Gastrocnemius medialis (tissue), 4 donors: ENCODE results near the gene ING1. TPM values are rescaled to one million over a fixed set of nuclear protein-coding genes. Genes with fewer than 3 reads are reported as not detected.

Experiments
- ATAC-seq, 2 donors: fragments of 150-250 bp; one replicate each; pipeline ENCODE4 v1.9.1; 2016
- DNase-seq, 2 donors: peaks; one replicate each; pipeline ENCODE4 v3.0.0-alpha.2; 2019
- H3K27ac ChIP-seq, 4 donors: fragments of 200-600 bp; sonication (generic); 1 replicate in 1 of 4; 2 replicates in 3 of 4; pipeline ENCODE4 v1.5.1; 2016 to 2018; ENCODE audit warnings: mild to moderate bottlenecking in 2 of 4, moderate library complexity in 1 of 4
- H3K27me3 ChIP-seq, 3 donors: fragments of 200-600 bp; sonication (generic) in 2 of 3; 1 replicate in 1 of 3; 2 replicates in 2 of 3; pipeline versions ENCODE4 v1.5.1 to v1.6.0; 2016 to 2019; ENCODE audit warnings: mild to moderate bottlenecking in 1 of 3, moderate library complexity in 1 of 3
- H3K36me3 ChIP-seq, 2 donors: fragments of 200-600 bp; sonication (generic) in 1 of 2; one replicate each; pipeline ENCODE4 v1.5.1; 2017 to 2018
- H3K4me1 ChIP-seq, 2 donors: fragments of 200-600 bp; sonication (generic) in 1 of 2; one replicate each; pipeline ENCODE4 v1.5.1; 2016 to 2017; ENCODE audit warnings: mild to moderate bottlenecking in 2 of 2
- H3K4me3 ChIP-seq, 4 donors: fragments of 200-600 bp; sonication (generic) in 3 of 4; 1 replicate in 1 of 4; 2 replicates in 3 of 4; pipeline ENCODE4 v1.5.1; 2016 to 2019; ENCODE audit warnings: mild to moderate bottlenecking in 2 of 4
- H3K9me3 ChIP-seq, 3 donors: fragments of 200-600 bp; sonication (generic) in 2 of 3; 1 replicate in 1 of 3; 2 replicates in 2 of 3; pipeline ENCODE4 v1.5.1; 2016 to 2019
- CTCF ChIP-seq, 5 experiments: fragments of 450-650 bp in 3 of 5; fragments of 200-600 bp in 2 of 5; sonication (generic) in 2 of 5; IDR thresholded peaks in 4 of 5; conservative IDR thresholded peaks in 1 of 5; 1 replicate in 4 of 5; 2 replicates in 1 of 5; pipeline ENCODE4 v1.5.1; 2016 to 2019; ENCODE audit warnings: antibody characterized with exemption in 5 of 5, mild to moderate bottlenecking in 3 of 5, moderate library complexity in 3 of 5
- POLR2A ChIP-seq, 2 donors: fragments of 450-650 bp; IDR thresholded peaks; one replicate each; pipeline ENCODE4 v1.6.1; 2017; ENCODE audit warnings: antibody characterized with exemption in 2 of 2, mild to moderate bottlenecking in 2 of 2, moderate library complexity in 2 of 2
- in situ Hi-C, 4 donors: fragments of 200-750 bp; cut with MboI; loops; one replicate each; pipeline versions ENCODE4 v1.15.0 to v1.8.0; 2017; ENCODE audit warnings: low sequenced_read_pairs in 4 of 4
- intact Hi-C: fragments of 100-400 bp; cut with DNase I; formaldehyde crosslinking; loops from one replicate; pipeline ENCODE4 v1.15.1; 2023; ENCODE audit warnings: low total_unique reads
- total RNA-seq, 4 donors: library from RNA; depleted of rRNA; stranded (reverse); fragments of >200 nt; gene quantifications; one replicate each; pipeline versions ENCODE4 v1.1.0 to v1.2.3, GENCODE V29; 2016

ING1 gene
- total RNA-seq, 4 donors from 2014 or later = 5.9 to 18.2 (median 13.5) TPM

DNA sequence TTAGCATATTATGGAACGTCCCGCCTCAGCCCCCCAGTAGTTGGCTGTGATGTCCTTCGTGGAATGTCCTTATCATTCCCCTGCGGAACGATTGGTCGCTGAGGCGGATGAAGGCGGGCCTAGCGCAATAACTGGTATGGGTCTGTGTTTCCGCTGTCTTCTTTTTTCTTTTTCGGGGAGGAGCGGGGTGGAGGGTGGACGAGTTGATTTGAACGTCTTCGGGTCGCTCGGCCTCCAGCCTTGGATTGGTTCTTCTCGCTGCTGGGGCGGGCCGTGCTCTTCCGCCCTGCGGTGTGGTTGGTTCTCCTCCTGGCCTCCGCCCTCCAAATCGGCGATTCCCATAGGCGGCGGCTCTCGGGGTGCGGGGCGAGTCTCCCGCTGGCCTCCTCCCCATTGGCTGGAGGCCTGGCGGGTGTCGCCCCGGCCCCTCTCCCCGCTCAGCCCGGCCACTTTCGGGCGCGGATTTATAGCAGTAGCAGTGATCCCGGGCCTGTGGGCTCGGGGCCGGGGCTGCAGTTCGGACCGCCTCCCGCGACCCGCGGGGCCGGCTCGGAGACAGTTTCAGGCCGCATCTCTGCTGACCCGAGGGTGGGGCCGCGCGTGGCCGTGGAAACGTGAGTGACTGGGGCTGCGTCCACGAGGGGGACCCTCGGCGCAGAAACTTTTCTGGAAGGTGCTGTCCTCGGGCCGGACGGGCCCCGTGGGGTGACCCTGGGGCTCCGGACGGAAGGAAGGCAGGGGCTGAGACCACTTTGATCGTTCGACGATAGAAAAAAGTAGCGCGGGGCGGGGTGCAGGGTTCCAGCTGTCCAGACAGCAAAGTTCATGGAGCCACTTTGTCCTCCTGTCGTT is 2.1 kb downstream of the ING1 start:
- in situ Hi-C loops (loop anchor here in 2 of 4 donors (25.0 kb wide), 1 partner anchor 197 kb away; the partner anchor contains the start of gene ANKRD10 (in 2 of the 2)), intact Hi-C loops (loop anchor here (2.0 to 10.0 kb wide), 5 partner anchors 13 to 581 kb away; no protein-coding TSS in a partner anchor)
- TF ChIP-seq POLR2A (IDR thresholded peaks at IDR 0.05) = peak; percentile 76
- peak in 3 of 5 experiments; percentile 5 to 33 (median 30) for TF ChIP-seq CTCF (IDR thresholded peaks at IDR 0.05 in 4 of 5, conservative IDR thresholded peaks at IDR 0.05 in 1 of 5)

DNA sequence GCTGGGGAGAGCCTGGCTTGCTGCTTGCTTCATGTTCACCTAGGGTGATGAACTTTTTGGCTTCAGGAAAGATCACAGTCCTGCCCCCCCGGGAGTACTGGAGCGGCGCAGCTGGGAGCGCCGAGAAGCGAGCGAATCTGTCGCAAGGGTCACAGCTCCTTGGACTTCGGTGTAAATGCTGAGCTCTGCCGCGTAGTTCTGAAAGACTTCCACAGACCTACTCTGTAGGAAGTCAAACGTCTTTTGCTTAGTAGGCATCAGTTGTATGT is 2.7 kb downstream of the ING1 start:
- intact Hi-C loops = loop anchor here (2.0 to 10.0 kb wide), 3 partner anchors 13 to 439 kb away; no protein-coding TSS in a partner anchor
- Histone ChIP-seq H3K4me1 (peaks cover 22 to 26% of the 10 kb centered on the region in 2 donors), H3K9me3 (no peaks in the 10 kb centered on the region), H3K36me3 (peaks cover 0 to 13% of the 10 kb centered on the region in 2 donors), H3K27me3 (no peaks in the 10 kb centered on the region), H3K27ac (peak overlapping the region; percentile 97 to 100 (median 99)), H3K4me3 (peak overlapping the region; percentile 77 to 98 (median 94))
- ATAC-seq = peak; percentile 1 to 10
- in situ Hi-C loops = loop anchor here in 2 of 4 donors (25.0 kb wide), 1 partner anchor 196 kb away; the partner anchor contains the start of gene ANKRD10 (in 2 of the 2)
- DNase-seq = peak; percentile 58 to 80
- no peak for TF ChIP-seq CTCF (IDR thresholded peaks at IDR 0.05 in 4 of 5, conservative IDR thresholded peaks at IDR 0.05 in 1 of 5)
- TF ChIP-seq POLR2A (IDR thresholded peaks at IDR 0.05) = no peak

More for the DNA sequence above, 2.1 kb downstream of the ING1 start:
- DNase-seq (peak; percentile 99), ATAC-seq (peak; percentile 65 to 72)
- peak overlapping the region; percentile 97 to 100 (median 100) for H3K27ac ChIP-seq
- peaks cover 0 to 13% of the 10 kb centered on the region in 2 donors for H3K36me3 ChIP-seq
- no peaks in the 10 kb centered on the region for H3K27me3 ChIP-seq
- H3K9me3 ChIP-seq = no peaks in the 10 kb centered on the region
- peaks cover 25 to 30% of the 10 kb centered on the region in 2 donors for H3K4me1 ChIP-seq
- H3K4me3 ChIP-seq = peak overlapping the region; percentile 85 to 98 (median 94)

- in situ Hi-C loops = loop anchor here in 2 of 4 donors (25.0 kb wide), 1 partner anchor 193 kb away; the partner anchor contains the start of gene ANKRD10 (in 2 of the 2)
- Histone ChIP-seq H3K9me3 (no peaks in the 10 kb centered on the region), H3K4me3 (no peak overlapping the region), H3K27ac (no peak overlapping the region), H3K36me3 (peaks cover 0 to 13% of the 10 kb centered on the region in 2 donors), H3K4me1 (peaks cover 17 to 20% of the 10 kb centered on the region in 2 donors), H3K27me3 (no peaks in the 10 kb centered on the region)
- TF ChIP-seq POLR2A (IDR thresholded peaks at IDR 0.05) (no peak), CTCF (IDR thresholded peaks at IDR 0.05 in 4 of 5, conservative IDR thresholded peaks at IDR 0.05 in 1 of 5) (no peak)
- intact Hi-C loops = loop anchor here (10.0 kb wide), 2 partner anchors 304 to 436 kb away; no protein-coding TSS in a partner anchor
- DNase-seq (no peak), ATAC-seq (no peak)
Observed at GRCh38 chr13:110719036-110719710, 5.7 kb downstream of the ING1 start.

DNA sequence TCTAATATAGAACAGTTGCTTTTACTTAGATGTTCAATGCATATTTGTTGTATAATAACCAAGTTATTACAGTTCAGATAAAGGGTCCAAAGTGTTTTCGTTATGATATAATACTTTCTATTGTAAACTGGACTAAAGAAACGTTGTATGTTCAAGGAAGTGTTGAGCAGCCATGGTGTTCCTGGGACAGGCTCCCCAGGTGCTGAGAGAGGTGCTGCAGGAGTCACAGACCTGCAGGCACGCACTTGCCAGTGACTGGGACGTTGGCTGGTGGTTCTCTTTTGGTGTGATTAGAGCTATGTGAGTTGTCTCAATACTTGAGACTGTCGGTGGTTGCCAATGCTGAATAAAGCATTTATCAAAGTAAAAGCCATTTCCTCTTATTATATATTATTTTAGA is 9.5 kb downstream of the ING1 start:
- Histone ChIP-seq H3K27ac (no peak overlapping the region), H3K27me3 (no peaks in the 10 kb centered on the region), H3K4me3 (no peak overlapping the region), H3K36me3 (peaks cover 0 to 13% of the 10 kb centered on the region in 2 donors), H3K9me3 (no peaks in the 10 kb centered on the region), H3K4me1 (peaks cover 2 to 3% of the 10 kb centered on the region in 2 donors)
- DNase-seq = no peak
- in situ Hi-C loops = loop anchor here in 2 of 4 donors (25.0 kb wide), 1 partner anchor 189 kb away; the partner anchor contains the start of gene ANKRD10 (in 2 of the 2)
- intact Hi-C loops = no loop called here
- TF ChIP-seq CTCF (IDR thresholded peaks at IDR 0.05 in 4 of 5, conservative IDR thresholded peaks at IDR 0.05 in 1 of 5) (no peak), POLR2A (IDR thresholded peaks at IDR 0.05) (no peak)
- no peak for ATAC-seq
